DOHH2 (cell line): ENCODE measurements around the gene GNAT3.

Experiments
- CTCF ChIP-seq: fragments of 200-600 bp; sonication (generic); IDR thresholded peaks from one replicate; pipeline ENCODE4 v1.5.1; 2014; ENCODE audit warnings: antibody characterized with exemption, mild to moderate bottlenecking, low read depth, low read length; ENCODE audit not compliant: poor library complexity, severe bottlenecking
- EZH2phosphoT487 ChIP-seq: fragments of 200-600 bp; sonication (generic); IDR thresholded peaks from 2 replicates; pipeline ENCODE4 v1.6.1; 2017; ENCODE audit warnings: borderline replicate concordance, mild to moderate bottlenecking, antibody characterized with exemption, low read length, moderate library complexity, mixed read lengths

- TF ChIP-seq CTCF (no peak), EZH2phosphoT487 (no peak)
Observed at GRCh38 chr7:80435521-80435920, 76.3 kb downstream of the GNAT3 start.
